GM12878 (cell line): ENCODE results near the gene HUS1. TPM values are rescaled to one million over a fixed set of nuclear protein-coding genes. Genes with fewer than 3 reads are reported as not detected.

Experiments used
- BMI1 ChIP-seq: fragments of 450-650 bp; IDR thresholded peaks from 2 replicates; pipeline ENCODE4 v1.6.1; 2016; ENCODE audit warnings: mild to moderate bottlenecking, moderate library complexity, borderline replicate concordance
- CHD4 ChIP-seq: fragments of 200-600 bp; sonication (generic); IDR thresholded peaks from 2 replicates; pipeline ENCODE4 v1.6.1; 2016; ENCODE audit warnings: mild to moderate bottlenecking
- EED ChIP-seq: sonication (generic); IDR thresholded peaks from 2 replicates; pipeline ENCODE4 v1.6.1; 2016; ENCODE audit warnings: antibody characterized with exemption, low read depth
- EGR1 ChIP-seq, 2 experiments: IDR thresholded peaks; 1 replicate in 1 of 2; 2 replicates in 1 of 2; pipeline ENCODE4 v1.6.1; 2011 to 2012; ENCODE audit warnings: low read depth in 2 of 2, low read length in 2 of 2, borderline replicate concordance in 1 of 2, mild to moderate bottlenecking in 1 of 2, moderate library complexity in 1 of 2
- IKZF2 ChIP-seq, 2 experiments: fragments of 450-650 bp; IDR thresholded peaks; 2 replicates each; pipeline ENCODE4 v1.6.1; 2017; ENCODE audit warnings: mild to moderate bottlenecking in 2 of 2, moderate library complexity in 2 of 2
- MXI1 ChIP-seq: fragments of 150-350 bp; IDR thresholded peaks from 2 replicates; pipeline ENCODE4 v1.6.1; 2011; ENCODE audit warnings: low read depth, mild to moderate bottlenecking, inconsistent platforms, low read length, improper control_type of control experiment
- MYB ChIP-seq: fragments of 150-350 bp; IDR thresholded peaks from 2 replicates; pipeline ENCODE4 v1.6.1; 2014; ENCODE audit warnings: mild to moderate bottlenecking, low read depth, low read length, borderline replicate concordance
- NFYA ChIP-seq: IDR thresholded peaks from 2 replicates; pipeline ENCODE4 v1.6.1; 2011; ENCODE audit warnings: low read depth, mild to moderate bottlenecking, low read length, improper control_type of control experiment, borderline replicate concordance
- SIX5 ChIP-seq: IDR thresholded peaks from 2 replicates; pipeline ENCODE4 v1.6.1; 2011; ENCODE audit warnings: mild to moderate bottlenecking, low read depth, low read length, moderate library complexity; ENCODE audit not compliant: severe bottlenecking
- SMAD5 ChIP-seq: IDR thresholded peaks from 2 replicates; pipeline ENCODE4 v1.6.1; 2016; ENCODE audit warnings: antibody characterized with exemption, low read depth
- SMC3 ChIP-seq: IDR thresholded peaks from 2 replicates; pipeline ENCODE4 v1.6.1; 2011; ENCODE audit warnings: low read length, improper control_type of control experiment, borderline replicate concordance
- SREBF2 ChIP-seq: IDR thresholded peaks from 2 replicates; pipeline ENCODE4 v1.6.1; 2012; ENCODE audit warnings: mild to moderate bottlenecking, low read length
- STAT1 ChIP-seq: fragments of 450-650 bp; conservative IDR thresholded peaks from 2 replicates; pipeline ENCODE4 v1.6.1; 2014; ENCODE audit warnings: antibody characterized with exemption, mild to moderate bottlenecking
- TARDBP ChIP-seq: IDR thresholded peaks from 2 replicates; pipeline ENCODE4 v1.6.1; 2016; ENCODE audit warnings: borderline replicate concordance
- ZBED1 ChIP-seq: IDR thresholded peaks from 2 replicates; pipeline ENCODE4 v1.6.1; 2016; ENCODE audit warnings: borderline replicate concordance
- ZNF384 ChIP-seq: IDR thresholded peaks from 2 replicates; pipeline ENCODE4 v1.6.1; 2012; ENCODE audit warnings: low read depth, mild to moderate bottlenecking, low read length, improper control_type of control experiment, borderline replicate concordance
- polyA plus RNA-seq, 11 experiments: library from polyadenylated mRNA; depleted of rRNA in 4 of 11; unstranded in 6 of 11; stranded (reverse) in 5 of 11; fragments of >200 nt; fragmentation: Nextera tagmentation in 4 of 11; fragmentation: Illumina TruSeq in 1 of 11; extraction: Ambion mirVana in 4 of 11; extraction: Trizol in 1 of 11; gene quantifications; 1 replicate in 1 of 11; 2 replicates in 10 of 11; pipeline versions ENCODE4 v1.2.1 to v1.2.3, GENCODE V29; 2011 to 2016; ENCODE audit warnings: inconsistent platforms in 2 of 11, missing spikeins in 2 of 11, low read depth in 1 of 11
- total RNA-seq, 4 experiments: library from RNA; depleted of rRNA in 3 of 4; stranded (reverse); fragments of >200 nt in 3 of 4; fragmentation: Illumina TruSeq in 1 of 4; extraction: Trizol in 1 of 4; gene quantifications; 2 replicates each; pipeline versions ENCODE4 v1.2.1 to v1.2.3, GENCODE V29; 2013 to 2021
- TF ChIP-seq, protein P1 (sequence below): fragments of 450-650 bp; IDR thresholded peaks from 2 replicates; pipeline ENCODE4 v1.6.1; 2017; ENCODE audit warnings: borderline replicate concordance
- TF ChIP-seq, protein P2 (sequence below): IDR thresholded peaks from 2 replicates; pipeline ENCODE4 v1.6.1; 2011; ENCODE audit warnings: low read depth, mild to moderate bottlenecking, low read length, moderate library complexity, borderline replicate concordance; ENCODE audit errors: extremely low read depth
- TF ChIP-seq, protein P3 (sequence below): fragments of 450-650 bp; formaldehyde crosslinking; IDR thresholded peaks from 2 replicates; pipeline ENCODE4 v1.4.0; 2020; ENCODE audit warnings: mild to moderate bottlenecking, moderate library complexity
- TF ChIP-seq, protein P4 (sequence below): IDR thresholded peaks from 2 replicates; pipeline ENCODE4 v1.6.1; 2012; ENCODE audit warnings: mild to moderate bottlenecking, low read depth, low read length
- TF ChIP-seq, protein P5 (sequence below): IDR thresholded peaks from 2 replicates; pipeline ENCODE4 v1.6.1; 2012; ENCODE audit warnings: low read depth, low read length, improper control_type of control experiment

Gene HUS1
- total and polyA plus RNA-seq, 10 of the 15 experiments (the other 5 are each of a cell fraction or from before 2014, with no cell fraction given) = 10.4 to 35.5 (median 22.6) TPM

DNA sequence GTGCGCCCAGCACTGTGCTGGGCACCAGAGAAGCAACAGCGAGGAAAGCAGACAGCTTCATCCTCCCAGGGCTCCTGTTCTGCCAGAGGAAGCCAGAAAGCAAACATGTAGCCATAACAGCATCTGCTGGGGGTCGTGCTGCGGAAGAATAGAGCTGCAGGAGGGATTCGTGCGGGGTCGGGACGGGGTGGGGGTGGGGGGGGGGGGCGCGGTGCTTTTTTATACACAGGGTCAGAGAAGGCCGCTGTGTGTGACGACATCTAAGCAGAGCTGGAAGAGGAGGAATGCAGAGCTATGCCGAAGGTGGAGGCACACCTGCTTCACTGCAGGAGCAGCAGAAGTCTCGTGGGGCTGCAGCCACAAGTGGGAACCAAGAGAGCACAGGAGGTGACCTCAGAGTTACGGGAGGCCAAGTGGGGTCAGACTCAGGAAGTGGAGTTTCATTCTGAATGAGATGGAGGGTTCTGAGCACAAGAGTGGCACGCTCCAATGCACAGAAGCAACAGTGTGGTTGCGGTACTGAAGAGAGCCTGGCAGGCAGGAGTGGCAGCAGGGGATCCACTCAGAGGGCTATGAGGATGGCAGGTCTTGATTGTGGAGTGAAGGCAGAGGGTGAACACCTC, 42.2 kb downstream of the HUS1 start (continued):
- TF ChIP-seq BMI1 (peak; percentile 77), CHD4 (no peak), EED (peak; percentile 99), TARDBP (peak; percentile 86), STAT1 (no peak), ZBED1 (peak; percentile 98; the same call in 1 of the 2 replicates), ZNF384 (no peak), SREBF2 (no peak), EGR1 (IDR thresholded peaks at IDR 0.05; ENCODE audit: borderline replicate concordance in 1 of 2, low read depth in 2 of 2, low read length in 2 of 2) (no peak), MYB (no peak), SMC3 (no peak), NFYA (no peak), MXI1 (no peak), SMAD5 (no peak), IKZF2 (IDR thresholded peaks at IDR 0.05) (peak; percentile 93 to 97), SIX5 (no peak)
- TF ChIP-seq, protein P1, sequence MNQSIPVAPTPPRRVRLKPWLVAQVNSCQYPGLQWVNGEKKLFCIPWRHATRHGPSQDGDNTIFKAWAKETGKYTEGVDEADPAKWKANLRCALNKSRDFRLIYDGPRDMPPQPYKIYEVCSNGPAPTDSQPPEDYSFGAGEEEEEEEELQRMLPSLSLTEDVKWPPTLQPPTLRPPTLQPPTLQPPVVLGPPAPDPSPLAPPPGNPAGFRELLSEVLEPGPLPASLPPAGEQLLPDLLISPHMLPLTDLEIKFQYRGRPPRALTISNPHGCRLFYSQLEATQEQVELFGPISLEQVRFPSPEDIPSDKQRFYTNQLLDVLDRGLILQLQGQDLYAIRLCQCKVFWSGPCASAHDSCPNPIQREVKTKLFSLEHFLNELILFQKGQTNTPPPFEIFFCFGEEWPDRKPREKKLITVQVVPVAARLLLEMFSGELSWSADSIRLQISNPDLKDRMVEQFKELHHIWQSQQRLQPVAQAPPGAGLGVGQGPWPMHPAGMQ = no peak
- TF ChIP-seq, protein P2, sequence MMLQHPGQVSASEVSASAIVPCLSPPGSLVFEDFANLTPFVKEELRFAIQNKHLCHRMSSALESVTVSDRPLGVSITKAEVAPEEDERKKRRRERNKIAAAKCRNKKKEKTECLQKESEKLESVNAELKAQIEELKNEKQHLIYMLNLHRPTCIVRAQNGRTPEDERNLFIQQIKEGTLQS = no peak
- TF ChIP-seq, protein P3, sequence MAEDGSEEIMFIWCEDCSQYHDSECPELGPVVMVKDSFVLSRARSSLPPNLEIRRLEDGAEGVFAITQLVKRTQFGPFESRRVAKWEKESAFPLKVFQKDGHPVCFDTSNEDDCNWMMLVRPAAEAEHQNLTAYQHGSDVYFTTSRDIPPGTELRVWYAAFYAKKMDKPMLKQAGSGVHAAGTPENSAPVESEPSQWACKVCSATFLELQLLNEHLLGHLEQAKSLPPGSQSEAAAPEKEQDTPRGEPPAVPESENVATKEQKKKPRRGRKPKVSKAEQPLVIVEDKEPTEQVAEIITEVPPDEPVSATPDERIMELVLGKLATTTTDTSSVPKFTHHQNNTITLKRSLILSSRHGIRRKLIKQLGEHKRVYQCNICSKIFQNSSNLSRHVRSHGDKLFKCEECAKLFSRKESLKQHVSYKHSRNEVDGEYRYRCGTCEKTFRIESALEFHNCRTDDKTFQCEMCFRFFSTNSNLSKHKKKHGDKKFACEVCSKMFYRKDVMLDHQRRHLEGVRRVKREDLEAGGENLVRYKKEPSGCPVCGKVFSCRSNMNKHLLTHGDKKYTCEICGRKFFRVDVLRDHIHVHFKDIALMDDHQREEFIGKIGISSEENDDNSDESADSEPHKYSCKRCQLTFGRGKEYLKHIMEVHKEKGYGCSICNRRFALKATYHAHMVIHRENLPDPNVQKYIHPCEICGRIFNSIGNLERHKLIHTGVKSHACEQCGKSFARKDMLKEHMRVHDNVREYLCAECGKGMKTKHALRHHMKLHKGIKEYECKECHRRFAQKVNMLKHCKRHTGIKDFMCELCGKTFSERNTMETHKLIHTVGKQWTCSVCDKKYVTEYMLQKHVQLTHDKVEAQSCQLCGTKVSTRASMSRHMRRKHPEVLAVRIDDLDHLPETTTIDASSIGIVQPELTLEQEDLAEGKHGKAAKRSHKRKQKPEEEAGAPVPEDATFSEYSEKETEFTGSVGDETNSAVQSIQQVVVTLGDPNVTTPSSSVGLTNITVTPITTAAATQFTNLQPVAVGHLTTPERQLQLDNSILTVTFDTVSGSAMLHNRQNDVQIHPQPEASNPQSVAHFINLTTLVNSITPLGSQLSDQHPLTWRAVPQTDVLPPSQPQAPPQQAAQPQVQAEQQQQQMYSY (CRISPR knock-in tag) = no peak
- TF ChIP-seq, protein P4, sequence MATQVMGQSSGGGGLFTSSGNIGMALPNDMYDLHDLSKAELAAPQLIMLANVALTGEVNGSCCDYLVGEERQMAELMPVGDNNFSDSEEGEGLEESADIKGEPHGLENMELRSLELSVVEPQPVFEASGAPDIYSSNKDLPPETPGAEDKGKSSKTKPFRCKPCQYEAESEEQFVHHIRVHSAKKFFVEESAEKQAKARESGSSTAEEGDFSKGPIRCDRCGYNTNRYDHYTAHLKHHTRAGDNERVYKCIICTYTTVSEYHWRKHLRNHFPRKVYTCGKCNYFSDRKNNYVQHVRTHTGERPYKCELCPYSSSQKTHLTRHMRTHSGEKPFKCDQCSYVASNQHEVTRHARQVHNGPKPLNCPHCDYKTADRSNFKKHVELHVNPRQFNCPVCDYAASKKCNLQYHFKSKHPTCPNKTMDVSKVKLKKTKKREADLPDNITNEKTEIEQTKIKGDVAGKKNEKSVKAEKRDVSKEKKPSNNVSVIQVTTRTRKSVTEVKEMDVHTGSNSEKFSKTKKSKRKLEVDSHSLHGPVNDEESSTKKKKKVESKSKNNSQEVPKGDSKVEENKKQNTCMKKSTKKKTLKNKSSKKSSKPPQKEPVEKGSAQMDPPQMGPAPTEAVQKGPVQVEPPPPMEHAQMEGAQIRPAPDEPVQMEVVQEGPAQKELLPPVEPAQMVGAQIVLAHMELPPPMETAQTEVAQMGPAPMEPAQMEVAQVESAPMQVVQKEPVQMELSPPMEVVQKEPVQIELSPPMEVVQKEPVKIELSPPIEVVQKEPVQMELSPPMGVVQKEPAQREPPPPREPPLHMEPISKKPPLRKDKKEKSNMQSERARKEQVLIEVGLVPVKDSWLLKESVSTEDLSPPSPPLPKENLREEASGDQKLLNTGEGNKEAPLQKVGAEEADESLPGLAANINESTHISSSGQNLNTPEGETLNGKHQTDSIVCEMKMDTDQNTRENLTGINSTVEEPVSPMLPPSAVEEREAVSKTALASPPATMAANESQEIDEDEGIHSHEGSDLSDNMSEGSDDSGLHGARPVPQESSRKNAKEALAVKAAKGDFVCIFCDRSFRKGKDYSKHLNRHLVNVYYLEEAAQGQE = peak; percentile 61; the same call in 1 of the 2 replicates
- TF ChIP-seq, protein P5, sequence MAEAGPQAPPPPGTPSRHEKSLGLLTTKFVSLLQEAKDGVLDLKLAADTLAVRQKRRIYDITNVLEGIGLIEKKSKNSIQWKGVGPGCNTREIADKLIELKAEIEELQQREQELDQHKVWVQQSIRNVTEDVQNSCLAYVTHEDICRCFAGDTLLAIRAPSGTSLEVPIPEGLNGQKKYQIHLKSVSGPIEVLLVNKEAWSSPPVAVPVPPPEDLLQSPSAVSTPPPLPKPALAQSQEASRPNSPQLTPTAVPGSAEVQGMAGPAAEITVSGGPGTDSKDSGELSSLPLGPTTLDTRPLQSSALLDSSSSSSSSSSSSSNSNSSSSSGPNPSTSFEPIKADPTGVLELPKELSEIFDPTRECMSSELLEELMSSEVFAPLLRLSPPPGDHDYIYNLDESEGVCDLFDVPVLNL = no peak
